Ureter (tissue), 1 donor: ENCODE results near the gene STEAP1B. TPM values are rescaled to one million over a fixed set of nuclear protein-coding genes. Genes with fewer than 3 reads are reported as not detected.
"Not testable (repeated sequence)": the region's sequence is repeated elsewhere in the genome, so short reads cannot be mapped to it uniquely, and the experiment has no call there.

ENCODE experiments used
- DNase-seq: peaks from one replicate; pipeline ENCODE4 v3.0.0-alpha.2; 2020; ENCODE audit warnings: low spot score
- total RNA-seq: library from RNA; stranded (reverse); gene quantifications from one replicate; pipeline ENCODE4 v1.2.4, GENCODE V29; 2023
- donor health status: DM: yes; HTN: yes; CAD: no.

Gene STEAP1B
- total RNA-seq, 1 donor from 2014 or later = 0.73 TPM

DNA sequence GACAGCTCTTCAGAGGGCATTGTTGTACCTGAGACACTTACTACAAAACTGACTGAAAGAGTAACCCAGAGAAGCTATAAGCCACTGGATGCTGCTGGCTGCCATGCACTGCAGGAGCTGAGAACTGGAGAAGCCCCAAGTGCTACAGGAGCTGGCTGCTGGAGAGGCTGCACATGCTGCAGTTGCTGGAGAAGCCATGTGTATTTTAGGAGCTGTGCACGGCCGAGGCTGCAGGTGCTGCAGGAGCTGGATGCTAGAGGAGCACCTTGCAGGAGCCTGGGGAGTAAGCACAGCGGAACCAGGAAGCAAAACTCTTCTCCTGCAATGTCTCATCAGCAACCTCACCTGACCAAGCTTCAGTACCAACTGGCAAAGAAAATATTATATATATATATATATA, 45.5 kb downstream of the STEAP1B start:
- DNase-seq = no peak

DNA sequence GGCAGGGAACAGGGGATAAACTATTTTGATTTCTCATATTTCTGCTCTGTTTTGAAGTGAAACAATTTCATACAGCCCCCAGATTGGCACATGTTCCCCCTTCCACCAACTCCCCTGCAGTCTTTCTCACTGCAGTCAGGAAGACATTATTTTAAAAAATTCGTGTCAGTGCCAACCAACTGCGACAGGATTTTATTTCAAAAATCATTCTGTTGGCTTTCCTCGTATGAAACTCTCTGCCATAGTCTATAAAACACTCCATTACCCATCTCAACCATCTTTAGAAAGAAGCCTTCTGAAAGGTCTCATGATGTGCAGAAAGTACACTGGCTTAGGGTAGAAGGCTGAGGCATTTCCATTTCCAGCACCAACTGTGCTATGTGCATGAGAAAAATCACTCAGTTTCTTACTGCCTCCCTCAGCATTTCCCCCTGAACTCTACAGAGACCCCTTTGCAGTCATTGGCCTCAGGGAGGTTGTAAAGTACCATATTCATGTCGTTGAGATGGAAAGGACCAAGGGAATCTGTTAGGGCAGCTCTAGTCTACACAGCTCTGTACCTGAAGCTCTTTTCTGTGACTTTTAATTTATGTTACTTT, 46.9 kb downstream of the STEAP1B start:
- no peak for DNase-seq

- peak; percentile 61 for DNase-seq
Observed at GRCh38 chr7:22452142-22452959, 47.6 kb downstream of the STEAP1B start.

DNA sequence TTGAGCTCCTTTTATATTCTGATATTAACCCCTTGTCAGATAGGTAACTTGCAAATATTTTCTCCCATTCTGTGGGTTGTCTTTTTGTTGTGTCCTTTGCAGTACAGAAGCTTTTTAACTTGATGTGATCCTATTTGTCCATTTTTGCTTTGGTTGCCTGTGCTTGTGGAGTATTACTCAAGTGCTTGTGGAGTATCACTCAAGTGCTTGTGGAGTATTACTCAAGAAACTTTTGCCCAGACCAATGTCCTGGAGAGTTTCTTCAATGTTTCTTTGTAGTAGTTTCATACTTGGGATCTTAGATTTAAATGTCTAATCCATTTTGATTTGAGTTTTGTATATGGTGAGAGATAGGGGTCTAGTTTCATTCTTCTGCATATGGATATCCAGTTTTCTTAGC, 50.0 kb downstream of the STEAP1B start:
- DNase-seq = not testable (repeated sequence)

DNA sequence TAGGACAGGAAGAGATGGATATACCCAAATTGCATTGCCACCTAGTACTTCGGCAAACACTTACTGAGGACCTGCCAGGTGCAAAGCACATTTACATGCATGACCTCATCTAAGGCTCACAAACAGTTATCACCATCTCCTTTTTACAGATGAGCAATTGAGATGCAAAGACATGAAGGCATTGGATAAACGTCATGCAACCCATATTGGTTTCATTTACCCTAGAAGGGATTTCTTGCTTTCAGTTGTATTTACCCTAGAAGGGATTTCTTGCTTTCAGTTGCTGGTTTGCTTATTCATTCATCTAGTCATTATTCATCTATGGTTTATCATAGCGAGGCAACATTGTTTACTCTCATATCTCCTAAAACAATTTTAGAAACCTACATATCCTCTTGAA, 52.2 kb downstream of the STEAP1B start:
- no peak for DNase-seq

GRCh38 chr7:22447008-22447407, 53.0 kb downstream of the STEAP1B start:
- no peak for DNase-seq

GRCh38 chr7:22445853-22446252, 54.1 kb downstream of the STEAP1B start:
- DNase-seq = no peak

DNA sequence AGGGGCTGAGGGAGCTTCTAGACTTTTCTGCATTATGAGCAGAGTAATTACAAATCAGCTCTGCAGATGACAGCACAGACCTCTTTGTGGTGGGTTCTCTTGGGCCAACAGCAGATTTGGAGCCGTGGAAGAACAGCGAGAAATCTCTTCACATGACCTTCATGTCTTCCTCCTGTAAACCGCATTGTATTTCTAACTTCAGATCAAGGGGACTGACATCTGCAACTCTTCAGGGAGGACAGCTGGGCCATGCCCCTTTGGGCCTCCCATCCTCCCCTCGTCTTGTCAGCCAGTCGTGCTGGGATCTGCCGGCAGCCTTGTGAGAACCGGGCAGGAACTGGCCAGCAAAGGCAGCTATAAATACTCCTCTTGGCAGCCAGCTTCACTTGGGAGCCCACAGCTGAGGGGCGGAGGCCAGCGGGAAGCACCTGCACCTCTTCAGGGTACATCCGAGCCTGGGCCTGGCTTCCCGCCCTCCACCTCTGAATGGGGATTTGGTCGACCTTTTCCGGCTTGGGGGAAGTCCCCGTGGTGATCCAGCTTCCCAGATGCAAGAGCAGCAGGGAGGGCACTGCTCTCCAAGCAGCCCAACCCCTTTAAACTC, 54.7 kb downstream of the STEAP1B start:
- peak; percentile 55 for DNase-seq

DNA sequence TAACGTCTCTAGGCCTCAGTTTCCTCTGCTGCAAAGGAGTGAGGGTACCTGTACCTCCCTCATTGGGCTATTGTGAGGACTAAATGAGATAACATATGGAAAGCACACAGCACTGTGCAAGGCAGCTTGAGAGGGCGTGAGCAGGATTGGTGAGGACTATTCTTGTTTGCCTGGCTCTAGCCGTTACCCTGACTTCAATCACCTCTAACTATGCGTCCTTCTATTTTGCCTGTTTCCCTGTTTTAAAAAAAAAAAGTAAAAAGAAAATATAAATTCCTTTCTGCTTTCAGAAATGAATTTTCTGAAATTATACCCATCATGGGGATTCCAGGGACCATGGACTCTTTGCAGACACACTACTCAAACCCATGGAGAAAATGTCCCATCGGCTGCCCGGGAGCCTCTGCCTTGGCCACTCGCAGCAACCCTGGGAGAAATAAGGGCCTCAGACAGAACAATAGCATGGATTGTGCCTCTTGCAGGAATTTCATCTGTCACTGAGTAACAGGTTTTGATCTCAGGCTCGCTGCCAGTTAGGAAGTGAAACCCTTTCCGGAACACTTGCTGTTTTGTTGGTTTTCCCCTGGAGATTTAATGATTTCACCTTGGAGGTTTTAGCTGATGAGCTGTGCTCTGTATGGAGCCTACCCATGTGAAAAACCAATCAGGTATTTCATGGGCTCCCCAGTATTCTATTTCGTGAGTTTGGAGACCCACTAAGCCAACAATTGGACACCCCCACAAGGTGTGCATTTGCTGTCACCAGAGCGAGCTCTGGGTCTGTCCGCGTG, 55.6 kb downstream of the STEAP1B start:
- DNase-seq = peak; percentile 46

DNA sequence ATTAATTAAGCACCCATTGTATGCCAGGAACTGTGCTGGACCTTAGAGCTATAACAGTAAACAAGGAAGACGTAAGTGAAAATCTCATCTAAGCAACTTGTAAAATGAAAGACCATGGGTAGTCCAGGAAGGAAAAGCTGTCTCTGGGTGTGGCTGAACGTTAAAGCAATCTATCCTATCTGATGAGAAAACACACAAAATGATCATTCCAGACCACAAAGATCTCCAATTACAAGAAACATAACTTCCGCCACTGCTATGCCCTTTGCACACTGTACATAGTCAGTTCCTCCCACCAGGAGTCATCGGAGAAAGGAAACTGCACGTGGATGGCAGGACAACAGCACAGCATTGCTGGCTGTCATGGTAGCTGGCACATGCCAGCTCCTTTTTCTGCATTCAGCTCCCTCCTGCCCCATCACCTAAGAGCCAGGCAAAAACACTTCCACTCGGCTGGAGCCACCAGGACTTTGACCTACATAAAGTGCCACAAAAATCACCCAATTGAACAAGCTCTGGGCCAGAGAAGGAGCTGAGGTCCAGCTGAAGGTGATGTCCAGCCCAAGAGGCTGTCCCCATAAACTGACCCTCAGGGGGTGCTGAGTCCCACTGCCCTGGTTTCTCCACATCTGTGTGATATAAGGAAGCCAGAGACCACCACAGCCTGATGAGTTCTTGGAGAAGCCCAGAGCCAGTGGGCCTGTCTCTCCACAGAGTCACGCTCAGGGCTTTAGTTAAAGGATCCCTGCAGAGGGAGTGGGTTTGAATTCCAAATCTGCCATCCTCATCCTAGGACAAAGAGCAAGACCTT, 56.4 kb downstream of the STEAP1B start:
- DNase-seq = no peak

- DNase-seq = no peak
Observed at GRCh38 chr7:22442882-22443369, 57.1 kb downstream of the STEAP1B start.

- DNase-seq = no peak
Observed at GRCh38 chr7:22442187-22442881, 57.7 kb downstream of the STEAP1B start.

DNA sequence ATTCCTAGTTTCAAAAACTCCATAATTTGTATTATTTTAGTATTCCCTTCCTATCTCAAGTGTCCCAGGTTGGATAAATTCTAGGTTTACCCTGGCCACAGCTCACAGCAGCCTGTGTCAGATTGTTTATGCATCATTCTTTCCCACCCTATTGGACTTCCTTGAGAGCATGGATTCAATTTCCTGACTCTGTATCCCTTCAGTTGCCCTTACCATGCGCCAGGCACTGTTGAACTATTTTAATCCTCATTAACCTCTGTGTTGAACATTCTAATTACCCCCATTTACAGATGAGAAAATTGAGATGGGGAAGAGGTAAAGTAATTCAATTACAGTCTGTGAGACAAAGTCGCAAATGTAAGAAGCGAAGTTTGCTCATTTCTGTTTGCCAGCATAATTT, 58.8 kb downstream of the STEAP1B start:
- DNase-seq = no peak

GRCh38 chr7:22438994-22439393, 61.0 kb downstream of the STEAP1B start:
- DNase-seq = no peak

- not testable (repeated sequence) for DNase-seq
Observed at GRCh38 chr7:22436552-22436951, 63.4 kb downstream of the STEAP1B start.

DNA sequence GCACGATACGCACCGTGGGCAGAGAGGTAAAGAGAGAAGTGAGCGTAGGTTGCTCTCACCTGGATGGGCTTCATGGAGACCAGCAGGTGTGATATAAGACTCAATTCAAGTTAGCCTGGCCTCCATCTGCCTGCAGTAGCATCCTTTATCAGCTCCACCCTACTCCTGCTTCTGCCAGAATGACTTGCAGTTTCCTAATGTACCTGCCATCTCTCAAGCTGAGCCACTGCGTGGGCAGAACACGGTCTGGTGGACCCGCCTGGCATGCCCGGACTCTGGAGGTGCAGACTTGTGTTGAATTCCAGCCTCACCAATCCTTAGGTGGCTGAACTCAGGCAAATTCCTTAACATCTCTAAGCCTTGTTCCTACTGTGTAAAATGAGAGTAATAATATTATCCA, 64.3 kb downstream of the STEAP1B start:
- DNase-seq = no peak

DNA sequence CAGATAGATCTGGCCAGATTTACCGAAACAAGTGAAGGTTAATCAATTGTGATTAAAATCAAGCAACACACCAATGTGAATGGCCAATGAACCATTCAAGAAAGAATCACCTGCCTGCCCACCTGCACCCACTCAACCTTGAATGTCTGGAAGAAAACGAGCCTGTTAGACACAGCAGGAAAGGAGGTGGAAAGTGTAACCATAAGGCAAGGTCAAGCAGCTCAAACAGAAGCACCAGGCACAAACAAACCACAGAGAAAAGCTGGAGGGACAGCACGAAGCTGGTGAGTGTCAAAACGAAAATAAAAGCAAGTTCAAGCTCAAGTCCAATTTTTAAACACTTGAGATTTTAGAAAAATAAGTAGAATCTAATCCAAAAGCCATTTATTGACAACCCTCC, 64.9 kb downstream of the STEAP1B start:
- no peak for DNase-seq

DNA sequence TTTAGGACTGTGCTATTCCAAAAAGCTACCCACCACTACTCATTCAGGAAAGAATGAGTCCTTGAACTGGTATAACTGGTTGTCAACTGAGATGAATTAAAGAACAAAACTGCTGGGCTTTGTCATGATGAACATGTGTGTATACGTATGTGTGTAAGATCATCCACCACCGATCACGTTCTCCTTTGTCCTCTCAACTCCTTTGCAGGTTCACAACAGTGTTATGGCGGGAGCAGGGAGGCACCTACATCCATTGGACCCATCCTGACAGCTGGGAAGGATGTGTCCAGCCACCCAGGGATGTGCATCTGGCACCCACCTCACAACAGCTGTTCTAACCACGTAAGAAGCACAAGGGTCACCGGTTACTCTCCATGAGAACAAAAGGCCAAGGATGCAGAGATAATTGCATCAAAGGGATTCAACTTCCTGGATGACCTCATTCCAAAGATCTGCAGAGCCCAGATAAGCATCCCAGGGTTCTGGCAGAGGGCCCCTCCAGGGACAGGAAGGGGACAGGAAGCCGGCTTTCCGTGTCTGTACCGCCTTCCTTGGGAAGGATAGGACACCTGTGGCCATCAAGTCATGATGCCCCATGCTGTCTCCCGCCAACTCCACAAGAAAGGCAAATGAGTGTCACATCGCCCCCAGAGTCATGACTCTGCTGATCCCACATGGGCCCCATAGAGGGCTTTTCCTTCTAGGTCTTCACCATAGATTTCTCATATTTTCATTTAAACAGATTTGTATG, 66.1 kb downstream of the STEAP1B start:
- no peak for DNase-seq

GRCh38 chr7:22433165-22433700, 66.8 kb downstream of the STEAP1B start:
- not testable (repeated sequence) for DNase-seq
